HepG2 (cell line): ENCODE data around the gene PLIN4. TPM values are rescaled to one million over a fixed set of nuclear protein-coding genes. Genes with fewer than 3 reads are reported as not detected.

ENCODE experiments used
- AKAP8 ChIP-seq: sonication (generic); formaldehyde crosslinking; IDR thresholded peaks from 2 replicates; pipeline ENCODE4 v1.5.1; 2020; ENCODE audit warnings: mild to moderate bottlenecking, missing genetic modification reagents
- ATF7-NPFF ChIP-seq: sonication (generic); formaldehyde crosslinking; IDR thresholded peaks from 2 replicates; pipeline ENCODE4 v1.8.1; 2023; ENCODE audit warnings: mild to moderate bottlenecking, low read depth, missing genetic modification reagents, moderate library complexity
- ETV5 ChIP-seq: IDR thresholded peaks from 2 replicates; pipeline ENCODE4 v1.6.1; 2018; ENCODE audit warnings: missing biosample characterization, missing genetic modification reagents, inconsistent platforms, borderline replicate concordance
- FOXA3 ChIP-seq: IDR thresholded peaks from 2 replicates; pipeline ENCODE4 v1.6.1; 2016; ENCODE audit warnings: missing genetic modification reagents, missing compliant biosample characterization
- GABPB1 ChIP-seq: IDR thresholded peaks from 2 replicates; pipeline ENCODE4 v1.6.1; 2016; ENCODE audit warnings: mild to moderate bottlenecking, missing genetic modification reagents, moderate library complexity, missing compliant biosample characterization
- GRHL1 ChIP-seq: sonication (generic); formaldehyde crosslinking; conservative IDR thresholded peaks from 2 replicates; pipeline ENCODE4 v1.8.0; 2022; ENCODE audit warnings: missing genetic modification reagents
- LCORL ChIP-seq, 2 experiments: fragments of 450-650 bp in 1 of 2; sonication (generic) in 1 of 2; formaldehyde crosslinking in 1 of 2; IDR thresholded peaks; 2 replicates each; pipeline versions ENCODE4 v1.5.0 to v1.6.1; 2017 to 2020; ENCODE audit warnings: antibody characterized with exemption in 1 of 2, missing genetic modification reagents in 1 of 2
- NFYB ChIP-seq: sonication (generic); formaldehyde crosslinking; IDR thresholded peaks from 2 replicates; pipeline ENCODE4 v1.4.0; 2020; ENCODE audit warnings: missing genetic modification reagents
- NPAS2 ChIP-seq: sonication (generic); formaldehyde crosslinking; IDR thresholded peaks from 2 replicates; pipeline ENCODE4 v1.8.0; 2022; ENCODE audit warnings: mild to moderate bottlenecking, missing genetic modification reagents, borderline replicate concordance
- NR2F6 ChIP-seq, 2 experiments: IDR thresholded peaks; 2 replicates each; pipeline ENCODE4 v1.6.1; 2016; ENCODE audit warnings: antibody characterized with exemption in 1 of 2, mild to moderate bottlenecking in 1 of 2
- RELA ChIP-seq: sonication (generic); formaldehyde crosslinking; IDR thresholded peaks from 2 replicates; pipeline ENCODE4 v1.4.0; 2020; ENCODE audit warnings: missing genetic modification reagents
- SMC3 ChIP-seq: IDR thresholded peaks from 2 replicates; pipeline ENCODE4 v1.6.1; 2011; ENCODE audit warnings: low read length, improper control_type of control experiment
- ZBTB38 ChIP-seq: sonication (generic); formaldehyde crosslinking; IDR thresholded peaks from 2 replicates; pipeline ENCODE4 v1.5.1; 2020; ENCODE audit warnings: mild to moderate bottlenecking, missing genetic modification reagents
- ZIK1 ChIP-seq: sonication (generic); formaldehyde crosslinking; IDR thresholded peaks from 2 replicates; pipeline ENCODE4 v1.5.0; 2020; ENCODE audit warnings: mild to moderate bottlenecking, low read depth, missing genetic modification reagents, borderline replicate concordance
- ZNF143 ChIP-seq: sonication (generic); formaldehyde crosslinking; IDR thresholded peaks from 2 replicates; pipeline ENCODE4 v1.4.0; 2020; ENCODE audit warnings: missing genetic modification reagents
- ZNF30 ChIP-seq: sonication (generic); formaldehyde crosslinking; IDR thresholded peaks from 2 replicates; pipeline ENCODE4 v1.5.0; 2020; ENCODE audit warnings: mild to moderate bottlenecking, missing genetic modification reagents
- ZNF570 ChIP-seq: sonication (generic); formaldehyde crosslinking; IDR thresholded peaks from 2 replicates; pipeline ENCODE4 v1.4.0; 2020; ENCODE audit warnings: mild to moderate bottlenecking, missing genetic modification reagents, borderline replicate concordance
- ZNF816 ChIP-seq: sonication (generic); formaldehyde crosslinking; IDR thresholded peaks from 2 replicates; pipeline ENCODE4 v1.8.0; 2022; ENCODE audit warnings: missing genetic modification reagents, mild to moderate bottlenecking, borderline replicate concordance
- polyA plus RNA-seq, 8 experiments: library from polyadenylated mRNA; depleted of rRNA in 3 of 8; stranded (reverse) in 7 of 8; unstranded in 1 of 8; fragments of >200 nt; fragmentation: Illumina TruSeq in 4 of 8; extraction: Trizol in 4 of 8; gene quantifications; 2 replicates each; pipeline versions ENCODE4 v1.2.1 to v1.2.3, GENCODE V29; 2011 to 2016; ENCODE audit warnings: low read depth in 4 of 8, missing spikeins in 1 of 8, mixed read lengths in 1 of 8; ENCODE audit not compliant: insufficient read depth in 1 of 8
- total RNA-seq, 5 experiments: library from RNA; depleted of rRNA; stranded (reverse); fragments of >200 nt; fragmentation: Illumina TruSeq; extraction: Trizol; gene quantifications; 2 replicates each; pipeline ENCODE4 v1.2.3, GENCODE V29; 2016; ENCODE audit warnings: low read depth in 1 of 5
- TF ChIP-seq, protein P1 (sequence below): sonication (generic); formaldehyde crosslinking; IDR thresholded peaks from one replicate; pipeline ENCODE4 v1.5.1; 2020; ENCODE audit warnings: mild to moderate bottlenecking, missing genetic modification reagents; ENCODE audit errors: not compliant biosample characterization

Gene PLIN4
- total and polyA plus RNA-seq, 2 of the 13 experiments (the other 11 are each of a cell fraction or from before 2014, with no cell fraction given), result 1.1 to 1.3 TPM

- TF ChIP-seq ZNF570 (CRISPR knock-in tag), result no peak
- TF ChIP-seq ZIK1 (CRISPR knock-in tag), result peak; percentile 45; the same call in 1 of the 2 replicates
- TF ChIP-seq NPAS2 (CRISPR knock-in tag), result no peak
- TF ChIP-seq ZNF143 (CRISPR knock-in tag), result no peak
- no peak for TF ChIP-seq ZNF30
- peak; percentile 84 for TF ChIP-seq ZBTB38 (CRISPR knock-in tag)
- no peak for TF ChIP-seq LCORL (IDR thresholded peaks at IDR 0.05)
- TF ChIP-seq LCORL (CRISPR knock-in tag; IDR thresholded peaks at IDR 0.05), result peak; percentile 65
- TF ChIP-seq FOXA3 (CRISPR knock-in tag), result peak; percentile 87
- no peak for TF ChIP-seq SMC3
- no peak for TF ChIP-seq GRHL1 (CRISPR knock-in tag)
- peak; percentile 80; the same call in 1 of the 2 replicates for TF ChIP-seq ATF7-NPFF
- TF ChIP-seq, protein P1, sequence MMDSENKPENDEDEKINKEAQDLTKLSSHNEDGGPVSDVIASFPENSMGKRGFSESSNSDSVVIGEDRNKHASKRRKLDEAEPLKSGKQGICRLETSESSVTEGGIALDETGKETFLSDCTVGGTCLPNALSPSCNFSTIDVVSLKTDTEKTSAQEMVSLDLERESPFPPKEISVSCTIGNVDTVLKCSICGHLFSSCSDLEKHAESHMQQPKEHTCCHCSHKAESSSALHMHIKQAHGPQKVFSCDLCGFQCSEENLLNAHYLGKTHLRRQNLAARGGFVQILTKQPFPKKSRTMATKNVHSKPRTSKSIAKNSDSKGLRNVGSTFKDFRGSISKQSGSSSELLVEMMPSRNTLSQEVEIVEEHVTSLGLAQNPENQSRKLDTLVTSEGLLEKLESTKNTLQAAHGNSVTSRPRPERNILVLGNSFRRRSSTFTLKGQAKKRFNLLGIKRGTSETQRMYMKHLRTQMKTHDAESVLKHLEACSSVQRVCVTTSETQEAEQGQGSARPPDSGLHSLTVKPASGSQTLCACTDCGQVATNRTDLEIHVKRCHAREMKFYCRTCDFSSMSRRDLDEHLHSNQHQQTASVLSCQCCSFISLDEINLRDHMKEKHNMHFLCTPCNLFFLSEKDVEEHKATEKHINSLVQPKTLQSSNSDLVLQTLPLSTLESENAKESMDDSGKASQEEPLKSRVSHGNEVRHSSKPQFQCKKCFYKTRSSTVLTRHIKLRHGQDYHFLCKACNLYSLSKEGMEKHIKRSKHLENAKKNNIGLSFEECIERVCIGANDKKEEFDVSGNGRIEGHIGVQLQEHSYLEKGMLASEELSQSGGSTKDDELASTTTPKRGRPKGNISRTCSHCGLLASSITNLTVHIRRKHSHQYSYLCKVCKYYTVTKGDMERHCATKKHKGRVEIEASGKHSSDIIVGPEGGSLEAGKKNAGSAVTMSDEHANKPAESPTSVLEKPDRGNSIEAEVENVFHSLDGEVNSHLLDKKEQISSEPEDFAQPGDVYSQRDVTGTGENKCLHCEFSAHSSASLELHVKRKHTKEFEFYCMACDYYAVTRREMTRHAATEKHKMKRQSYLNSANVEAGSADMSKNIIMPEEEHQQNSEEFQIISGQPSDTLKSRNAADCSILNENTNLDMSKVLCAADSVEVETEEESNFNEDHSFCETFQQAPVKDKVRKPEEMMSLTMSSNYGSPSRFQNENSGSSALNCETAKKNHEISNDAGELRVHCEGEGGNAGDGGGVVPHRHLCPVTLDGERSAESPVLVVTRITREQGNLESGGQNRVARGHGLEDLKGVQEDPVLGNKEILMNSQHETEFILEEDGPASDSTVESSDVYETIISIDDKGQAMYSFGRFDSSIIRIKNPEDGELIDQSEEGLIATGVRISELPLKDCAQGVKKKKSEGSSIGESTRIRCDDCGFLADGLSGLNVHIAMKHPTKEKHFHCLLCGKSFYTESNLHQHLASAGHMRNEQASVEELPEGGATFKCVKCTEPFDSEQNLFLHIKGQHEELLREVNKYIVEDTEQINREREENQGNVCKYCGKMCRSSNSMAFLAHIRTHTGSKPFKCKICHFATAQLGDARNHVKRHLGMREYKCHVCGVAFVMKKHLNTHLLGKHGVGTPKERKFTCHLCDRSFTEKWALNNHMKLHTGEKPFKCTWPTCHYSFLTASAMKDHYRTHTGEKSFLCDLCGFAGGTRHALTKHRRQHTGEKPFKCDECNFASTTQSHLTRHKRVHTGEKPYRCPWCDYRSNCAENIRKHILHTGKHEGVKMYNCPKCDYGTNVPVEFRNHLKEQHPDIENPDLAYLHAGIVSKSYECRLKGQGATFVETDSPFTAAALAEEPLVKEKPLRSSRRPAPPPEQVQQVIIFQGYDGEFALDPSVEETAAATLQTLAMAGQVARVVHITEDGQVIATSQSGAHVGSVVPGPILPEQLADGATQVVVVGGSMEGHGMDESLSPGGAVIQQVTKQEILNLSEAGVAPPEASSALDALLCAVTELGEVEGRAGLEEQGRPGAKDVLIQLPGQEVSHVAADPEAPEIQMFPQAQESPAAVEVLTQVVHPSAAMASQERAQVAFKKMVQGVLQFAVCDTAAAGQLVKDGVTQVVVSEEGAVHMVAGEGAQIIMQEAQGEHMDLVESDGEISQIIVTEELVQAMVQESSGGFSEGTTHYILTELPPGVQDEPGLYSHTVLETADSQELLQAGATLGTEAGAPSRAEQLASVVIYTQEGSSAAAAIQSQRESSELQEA (CRISPR knock-in tag), result no peak
- 0 out of 2 replicates have a peak, but pooled peaks have one; percentile 42 for TF ChIP-seq ZNF816 (CRISPR knock-in tag)
- no peak for TF ChIP-seq RELA (CRISPR knock-in tag)
- TF ChIP-seq NFYB (CRISPR knock-in tag), result no peak
- peak; percentile 73; the same call in 1 of the 2 replicates for TF ChIP-seq AKAP8 (CRISPR knock-in tag)
- peak; percentile 25; the same call in 1 of the 2 replicates for TF ChIP-seq ETV5
- TF ChIP-seq NR2F6 (IDR thresholded peaks at IDR 0.05), result no peak
- peak; percentile 75 for TF ChIP-seq NR2F6 (CRISPR knock-in tag; IDR thresholded peaks at IDR 0.05)
- peak; percentile 72; the same call in 1 of the 2 replicates for TF ChIP-seq GABPB1 (CRISPR knock-in tag)
These were observed 13.4 kb upstream of the PLIN4 start (continued) for GRCh38 chr19:4531562-4532165.
